Activated naive CD8-positive, alpha-beta T cell treated with anti-CD3 and anti-CD28 coated beads, Interleukin-2, amount 10 ng/mL, durations not matched to agents 7 days and 5 days (primary cell): ENCODE results near the gene BRIX1. TPM values are rescaled to one million over a fixed set of nuclear protein-coding genes. Genes with fewer than 3 reads are reported as not detected.
"Not testable (repeated sequence)": the region's sequence is repeated elsewhere in the genome, so short reads cannot be mapped to it uniquely, and the experiment has no call there.

Source experiments
- ATAC-seq: fragments of 150-1000 bp; cut with Tn5 transposase; one replicate; pipeline ENCODE4 v1.10.0; 2021; ENCODE audit warnings: low read depth, moderate library complexity
- POLR2A ChIA-PET: fragments of 350-600 bp; sonication (Branson Sonifier 250); formaldehyde crosslinking; loops from one replicate; lab custom pipeline; 2021; ENCODE audit warnings: antibody characterized with exemption; lab: Charles Lee
- DNase-seq: peaks from one replicate; pipeline ENCODE4 v3.0.0; 2021
- H3K27ac Mint-ChIP-seq: one replicate; pipeline ENCODE4 v1.8.0; 2022; ENCODE audit warnings: mild to moderate bottlenecking, mixed read lengths
- H3K27me3 Mint-ChIP-seq: one replicate; pipeline ENCODE4 v1.8.0; 2022; ENCODE audit warnings: mild to moderate bottlenecking, moderate library complexity, mixed read lengths
- H3K36me3 Mint-ChIP-seq: one replicate; pipeline ENCODE4 v1.8.0; 2021; ENCODE audit warnings: mild to moderate bottlenecking, mixed read lengths
- H3K4me1 Mint-ChIP-seq: one replicate; pipeline ENCODE4 v1.8.0; 2021; ENCODE audit warnings: mixed read lengths
- H3K4me3 Mint-ChIP-seq: one replicate; pipeline ENCODE4 v1.8.0; 2022; ENCODE audit warnings: mild to moderate bottlenecking, moderate library complexity, mixed read lengths
- H3K9me3 Mint-ChIP-seq: one replicate; pipeline ENCODE4 v1.8.0; 2021; ENCODE audit warnings: mixed read lengths
- total RNA-seq, 2 experiments: library from RNA; stranded (reverse); gene quantifications; one replicate each; pipeline ENCODE4 v1.2.3, GENCODE V29; 2021

Gene BRIX1
- total RNA-seq, 2 experiments from 2014 or later = 32.9 to 33.9 TPM

GRCh38 chr5:34944044-34944443 lies 28.5 kb downstream of the BRIX1 start:
- Mint-ChIP-seq H3K27ac (no peak overlapping the region), H3K36me3 (peaks cover 19% of the 10 kb centered on the region), H3K4me3 (no peak overlapping the region), H3K9me3 (no peaks in the 10 kb centered on the region), H3K27me3 (no peaks in the 10 kb centered on the region), H3K4me1 (no peaks in the 10 kb centered on the region)
- ATAC-seq = no peak
- POLR2A ChIA-PET = no interaction called here
- DNase-seq = no peak

- POLR2A ChIA-PET = no interaction called here
- H3K4me1 Mint-ChIP-seq = no peaks in the 10 kb centered on the region
- DNase-seq (no peak), ATAC-seq (no peak)
- no peak overlapping the region for H3K4me3 Mint-ChIP-seq
- H3K36me3 Mint-ChIP-seq = peaks cover 20% of the 10 kb centered on the region
- no peak overlapping the region for H3K27ac Mint-ChIP-seq
- H3K27me3 Mint-ChIP-seq = no peaks in the 10 kb centered on the region
- H3K9me3 Mint-ChIP-seq = no peaks in the 10 kb centered on the region
Observed at GRCh38 chr5:34944460-34945047, 29.0 kb downstream of the BRIX1 start.

- Mint-ChIP-seq H3K27ac (no peak overlapping the region), H3K9me3 (no peaks in the 10 kb centered on the region), H3K4me1 (peaks cover 10% of the 10 kb centered on the region), H3K4me3 (no peak overlapping the region), H3K36me3 (peaks cover 5% of the 10 kb centered on the region), H3K27me3 (no peaks in the 10 kb centered on the region)
- POLR2A ChIA-PET = no interaction called here
- DNase-seq (no peak), ATAC-seq (no peak)
Observed at GRCh38 chr5:34957321-34957720, 41.8 kb downstream of the BRIX1 start.

GRCh38 chr5:34957857-34958690 lies 42.6 kb downstream of the BRIX1 start:
- Mint-ChIP-seq H3K9me3 (no peaks in the 10 kb centered on the region), H3K36me3 (peaks cover 5% of the 10 kb centered on the region), H3K27me3 (no peaks in the 10 kb centered on the region), H3K4me3 (no peak overlapping the region), H3K4me1 (peaks cover 10% of the 10 kb centered on the region), H3K27ac (no peak overlapping the region)
- ATAC-seq (peak; percentile 45), DNase-seq (no peak)
- POLR2A ChIA-PET = no interaction called here

GRCh38 chr5:34959323-34959722 lies 43.8 kb downstream of the BRIX1 start:
- Mint-ChIP-seq H3K4me3 (no peak overlapping the region), H3K9me3 (no peaks in the 10 kb centered on the region), H3K27me3 (no peaks in the 10 kb centered on the region), H3K4me1 (peaks cover 10% of the 10 kb centered on the region), H3K36me3 (peaks cover 4% of the 10 kb centered on the region), H3K27ac (no peak overlapping the region)
- no peak for DNase-seq
- POLR2A ChIA-PET = no interaction called here
- peak; percentile 50 for ATAC-seq

- POLR2A ChIA-PET = no interaction called here
- no peak for DNase-seq
Observed at GRCh38 chr5:34967540-34967939, 52.0 kb downstream of the BRIX1 start.

GRCh38 chr5:34968258-34968657 lies 52.7 kb downstream of the BRIX1 start:
- H3K9me3 Mint-ChIP-seq = peaks cover 11% of the 10 kb centered on the region
- POLR2A ChIA-PET = no interaction called here
- H3K27ac Mint-ChIP-seq = no peak overlapping the region
- H3K27me3 Mint-ChIP-seq = no peaks in the 10 kb centered on the region
- H3K36me3 Mint-ChIP-seq = peaks cover 16% of the 10 kb centered on the region
- no peak overlapping the region for H3K4me3 Mint-ChIP-seq
- H3K4me1 Mint-ChIP-seq = no peaks in the 10 kb centered on the region
- DNase-seq (no peak), ATAC-seq (no peak)

More at GRCh38 chr5:34967540-34967939, 52.0 kb downstream of the BRIX1 start:
- no peak for ATAC-seq
- Mint-ChIP-seq H3K27me3 (no peaks in the 10 kb centered on the region), H3K4me3 (no peak overlapping the region), H3K4me1 (no peaks in the 10 kb centered on the region), H3K27ac (no peak overlapping the region), H3K36me3 (peaks cover 16% of the 10 kb centered on the region), H3K9me3 (peaks cover 11% of the 10 kb centered on the region)

- H3K4me1 Mint-ChIP-seq = no peaks in the 10 kb centered on the region
- no peak overlapping the region for H3K27ac Mint-ChIP-seq
- DNase-seq (no peak), ATAC-seq (no peak)
- POLR2A ChIA-PET = no interaction called here
- peaks cover 8% of the 10 kb centered on the region for H3K9me3 Mint-ChIP-seq
- peaks cover 12% of the 10 kb centered on the region for H3K36me3 Mint-ChIP-seq
- no peak overlapping the region for H3K4me3 Mint-ChIP-seq
- H3K27me3 Mint-ChIP-seq = no peaks in the 10 kb centered on the region
Observed at GRCh38 chr5:34970552-34970951, 55.0 kb downstream of the BRIX1 start.

GRCh38 chr5:34971655-34972054 lies 56.1 kb downstream of the BRIX1 start:
- POLR2A ChIA-PET = interaction anchor here (0.6 kb wide), 1 partner anchor 9 kb away, joined by 3 read pairs; no protein-coding TSS in a partner anchor
- not testable (repeated sequence) for H3K4me1 Mint-ChIP-seq, H3K36me3 Mint-ChIP-seq, H3K9me3 Mint-ChIP-seq, H3K27ac Mint-ChIP-seq, DNase-seq, H3K4me3 Mint-ChIP-seq, H3K27me3 Mint-ChIP-seq, ATAC-seq

Other genes with a start within 250 kb of the BRIX1 start
- gene TTC23L, start 76.5 kb upstream of the BRIX1 start, total RNA-seq = not detected
- gene RAD1, start 207 bp upstream of the BRIX1 start, total RNA-seq = 10 to 100 TPM; 27.6 to 30.6 TPM
- 10 to 100 TPM; 56.7 to 61.0 TPM for gene DNAJC21, start 13.8 kb downstream of the BRIX1 start, total RNA-seq
- not detected for gene AGXT2, start 132.2 kb downstream of the BRIX1 start, total RNA-seq